ENCODE measurements around the gene ZNF319.

The ZNF319 gene

DNA sequence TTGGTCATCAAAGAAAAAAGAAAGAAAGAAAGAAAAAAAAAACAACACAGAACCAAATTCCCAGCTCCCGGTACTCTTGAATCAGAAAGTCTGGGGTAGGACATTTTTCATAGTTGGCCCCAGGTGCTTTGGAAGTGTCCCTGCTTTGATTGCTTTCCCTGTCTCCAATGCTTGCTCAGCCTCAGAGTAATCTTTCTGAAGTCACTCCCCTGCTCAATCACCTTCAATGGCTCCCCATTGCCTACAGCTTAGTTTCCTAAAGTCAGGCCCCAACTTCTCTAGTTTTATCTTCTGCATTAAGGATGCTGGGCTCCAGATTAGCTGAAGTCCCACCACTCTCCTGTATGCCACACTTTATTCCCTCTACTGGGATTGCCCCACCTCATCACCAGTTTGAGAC, 46.6 kb downstream of the ZNF319 start:
- Histone ChIP-seq H3K4me2 (ENCODE audit: low read depth, low read length) (no peak overlapping the region), H3K9ac (ENCODE audit: low read length) (no peak overlapping the region), H3K9me2 (replicated peaks; ENCODE audit: insufficient read depth, low read length) (no peaks in the 10 kb centered on the region), H4K20me1 (ENCODE audit: insufficient read depth, low read length) (no peaks in the 10 kb centered on the region), H3K4me3 (ENCODE audit: low read length) (no peak overlapping the region), H3K79me2 (ENCODE audit: low read length) (no peaks in the 10 kb centered on the region), H3K9me3 (replicated peaks; ENCODE audit: insufficient read depth, low read length) (no peaks in the 10 kb centered on the region), H3K36me3 (replicated peaks; ENCODE audit: insufficient read depth, low read length) (no peaks in the 10 kb centered on the region), H3K4me1 (ENCODE audit: low read length) (no peaks in the 10 kb centered on the region), H3K27me3 (replicated peaks; ENCODE audit: insufficient read depth, low read length) (no peaks in the 10 kb centered on the region), H3F3A (ENCODE audit: insufficient read depth, low read length) (no peaks in the 10 kb centered on the region), H2AFZ (ENCODE audit: low read length) (no peak overlapping the region), H3K27ac (ENCODE audit: low read length) (no peak overlapping the region)
- TF ChIP-seq EZH2phosphoT487 (IDR thresholded peaks at IDR 0.05; ENCODE audit: low read length) = no peak
- TF ChIP-seq EZH2 (optimal IDR thresholded peaks at IDR 0.05; ENCODE audit: low read depth, low read length) = no peak
- TF ChIP-seq, protein P1, sequence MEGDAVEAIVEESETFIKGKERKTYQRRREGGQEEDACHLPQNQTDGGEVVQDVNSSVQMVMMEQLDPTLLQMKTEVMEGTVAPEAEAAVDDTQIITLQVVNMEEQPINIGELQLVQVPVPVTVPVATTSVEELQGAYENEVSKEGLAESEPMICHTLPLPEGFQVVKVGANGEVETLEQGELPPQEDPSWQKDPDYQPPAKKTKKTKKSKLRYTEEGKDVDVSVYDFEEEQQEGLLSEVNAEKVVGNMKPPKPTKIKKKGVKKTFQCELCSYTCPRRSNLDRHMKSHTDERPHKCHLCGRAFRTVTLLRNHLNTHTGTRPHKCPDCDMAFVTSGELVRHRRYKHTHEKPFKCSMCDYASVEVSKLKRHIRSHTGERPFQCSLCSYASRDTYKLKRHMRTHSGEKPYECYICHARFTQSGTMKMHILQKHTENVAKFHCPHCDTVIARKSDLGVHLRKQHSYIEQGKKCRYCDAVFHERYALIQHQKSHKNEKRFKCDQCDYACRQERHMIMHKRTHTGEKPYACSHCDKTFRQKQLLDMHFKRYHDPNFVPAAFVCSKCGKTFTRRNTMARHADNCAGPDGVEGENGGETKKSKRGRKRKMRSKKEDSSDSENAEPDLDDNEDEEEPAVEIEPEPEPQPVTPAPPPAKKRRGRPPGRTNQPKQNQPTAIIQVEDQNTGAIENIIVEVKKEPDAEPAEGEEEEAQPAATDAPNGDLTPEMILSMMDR (IDR thresholded peaks at IDR 0.05; ENCODE audit: low read length) = no peak
- DNase-seq = no peak

DNA sequence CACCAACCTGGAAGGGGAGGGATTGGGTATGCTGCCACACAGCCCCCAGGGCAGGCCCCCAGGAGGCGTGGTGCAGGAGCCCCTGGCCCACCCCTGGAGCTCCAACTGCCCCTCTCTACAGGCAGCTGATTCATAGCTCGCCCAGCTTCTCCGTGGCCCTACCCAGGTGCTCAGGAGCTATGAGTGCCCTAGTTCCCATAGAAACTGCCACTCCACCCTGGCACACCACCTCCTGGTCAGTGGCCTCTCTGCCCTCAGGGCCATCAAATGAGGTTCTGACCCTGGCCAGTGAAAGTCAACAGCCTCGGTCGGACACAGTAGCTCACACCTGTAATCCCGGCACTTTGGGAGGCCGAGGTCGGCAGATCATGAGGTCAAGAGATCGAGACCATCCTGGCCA, 47.6 kb downstream of the ZNF319 start:
- Histone ChIP-seq H4K20me1 (ENCODE audit: insufficient read depth, low read length) (no peaks in the 10 kb centered on the region), H3K4me1 (ENCODE audit: low read length) (no peaks in the 10 kb centered on the region), H2AFZ (ENCODE audit: low read length) (no peak overlapping the region), H3K27ac (ENCODE audit: low read length) (no peak overlapping the region), H3K4me2 (ENCODE audit: low read depth, low read length) (no peak overlapping the region), H3K79me2 (ENCODE audit: low read length) (no peaks in the 10 kb centered on the region), H3F3A (ENCODE audit: insufficient read depth, low read length) (no peaks in the 10 kb centered on the region), H3K4me3 (ENCODE audit: low read length) (no peak overlapping the region), H3K36me3 (replicated peaks; ENCODE audit: insufficient read depth, low read length) (no peaks in the 10 kb centered on the region), H3K9me2 (replicated peaks; ENCODE audit: insufficient read depth, low read length) (no peaks in the 10 kb centered on the region), H3K9me3 (replicated peaks; ENCODE audit: insufficient read depth, low read length) (no peaks in the 10 kb centered on the region), H3K27me3 (replicated peaks; ENCODE audit: insufficient read depth, low read length) (no peaks in the 10 kb centered on the region), H3K9ac (ENCODE audit: low read length) (no peak overlapping the region)
- DNase-seq = no peak
- TF ChIP-seq EZH2phosphoT487 (IDR thresholded peaks at IDR 0.05; ENCODE audit: low read length) (no peak), EZH2 (optimal IDR thresholded peaks at IDR 0.05; ENCODE audit: low read depth, low read length) (no peak)
- TF ChIP-seq, protein P1 (IDR thresholded peaks at IDR 0.05; ENCODE audit: low read length) = no peak

DNA sequence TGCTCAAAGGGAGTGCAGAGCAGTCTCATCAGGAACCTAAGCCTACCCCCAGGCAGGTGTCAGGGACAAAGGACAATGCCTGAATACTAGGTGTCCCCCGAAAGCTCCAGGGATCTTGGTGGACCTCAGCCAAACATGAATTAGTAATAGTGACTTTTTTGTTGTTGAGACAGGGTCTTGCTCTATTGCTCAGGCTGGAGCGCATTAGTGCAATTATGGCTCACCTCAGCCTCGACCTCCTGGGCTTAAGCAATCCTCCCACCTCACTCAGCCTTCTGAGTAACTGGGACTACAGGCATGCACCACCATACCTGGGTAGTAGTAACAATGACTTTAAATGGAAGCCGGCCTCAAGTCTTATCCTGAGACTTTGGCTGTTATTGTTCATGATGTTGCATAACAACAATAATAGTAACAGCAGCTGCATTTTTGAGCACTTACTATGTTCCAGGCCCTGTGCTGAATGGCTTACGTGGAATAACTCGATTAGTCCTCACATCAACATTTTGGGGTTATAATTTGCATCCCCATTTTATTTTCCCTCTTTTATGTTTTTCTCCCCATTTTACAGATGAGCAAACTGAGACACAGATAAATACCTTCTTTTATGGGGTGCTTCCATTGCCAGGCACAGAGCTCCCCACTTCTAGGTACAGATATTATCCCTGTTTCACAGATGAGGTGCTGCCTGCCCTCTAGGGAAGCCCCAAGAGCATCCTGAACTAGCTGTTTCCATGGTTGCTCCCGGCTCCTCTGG, 49.1 kb downstream of the ZNF319 start:
- H2AFZ ChIP-seq (ENCODE audit: low read length) = no peak overlapping the region
- DNase-seq = no peak

More for the DNA sequence above, 49.1 kb downstream of the ZNF319 start:
- H3K9me3 ChIP-seq (replicated peaks; ENCODE audit: insufficient read depth, low read length) = no peaks in the 10 kb centered on the region
- no peaks in the 10 kb centered on the region for H4K20me1 ChIP-seq (ENCODE audit: insufficient read depth, low read length)
- no peak overlapping the region for H3K4me3 ChIP-seq (ENCODE audit: low read length)
- no peaks in the 10 kb centered on the region for H3F3A ChIP-seq (ENCODE audit: insufficient read depth, low read length)
- H3K9me2 ChIP-seq (replicated peaks; ENCODE audit: insufficient read depth, low read length) = no peaks in the 10 kb centered on the region
- H3K36me3 ChIP-seq (replicated peaks; ENCODE audit: insufficient read depth, low read length) = no peaks in the 10 kb centered on the region
- no peaks in the 10 kb centered on the region for H3K79me2 ChIP-seq (ENCODE audit: low read length)
- no peaks in the 10 kb centered on the region for H3K27me3 ChIP-seq (replicated peaks; ENCODE audit: insufficient read depth, low read length)
- no peaks in the 10 kb centered on the region for H3K4me1 ChIP-seq (ENCODE audit: low read length)
- no peak for TF ChIP-seq EZH2 (optimal IDR thresholded peaks at IDR 0.05; ENCODE audit: low read depth, low read length)
- TF ChIP-seq, protein P1 (IDR thresholded peaks at IDR 0.05; ENCODE audit: low read length) = no peak
- no peak for TF ChIP-seq EZH2phosphoT487 (IDR thresholded peaks at IDR 0.05; ENCODE audit: low read length)
- H3K4me2 ChIP-seq (ENCODE audit: low read depth, low read length) = no peak overlapping the region
- no peak overlapping the region for H3K9ac ChIP-seq (ENCODE audit: low read length)
- H3K27ac ChIP-seq (ENCODE audit: low read length) = no peak overlapping the region
